HG03432 (cell line): ENCODE measurements around the gene OR10A5.
"Not testable (repeated sequence)": the region's sequence is repeated elsewhere in the genome, so short reads cannot be mapped to it uniquely, and the experiment has no call there.

ENCODE experiments used
- ATAC-seq: cut with Tn5 transposase; IDR thresholded peaks from one replicate; pipeline ENCODE4 v1.9.1; 2021; ENCODE audit warnings: mild to moderate bottlenecking, moderate library complexity; ENCODE audit not compliant: unreplicated experiment

The OR10A5 gene

DNA sequence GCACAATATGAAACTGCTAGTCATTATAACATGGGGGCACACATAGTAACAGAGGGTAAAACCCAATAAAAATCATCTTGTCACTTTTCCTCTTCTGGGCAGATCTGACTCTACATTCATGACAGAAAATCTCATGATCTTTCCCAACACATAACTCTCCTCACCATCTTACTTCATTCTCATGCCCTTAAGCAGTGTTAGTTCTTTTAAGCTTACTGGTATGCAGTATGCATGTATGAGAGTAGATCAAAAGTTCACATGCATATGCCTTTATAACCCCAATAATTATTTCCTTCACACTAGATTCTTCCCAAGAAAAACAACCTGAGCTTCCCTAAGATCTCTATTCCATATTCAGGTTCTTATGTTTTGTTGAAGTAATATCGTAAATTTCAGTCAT is 25.8 kb downstream of the OR10A5 start:
- ATAC-seq, result no peak

DNA sequence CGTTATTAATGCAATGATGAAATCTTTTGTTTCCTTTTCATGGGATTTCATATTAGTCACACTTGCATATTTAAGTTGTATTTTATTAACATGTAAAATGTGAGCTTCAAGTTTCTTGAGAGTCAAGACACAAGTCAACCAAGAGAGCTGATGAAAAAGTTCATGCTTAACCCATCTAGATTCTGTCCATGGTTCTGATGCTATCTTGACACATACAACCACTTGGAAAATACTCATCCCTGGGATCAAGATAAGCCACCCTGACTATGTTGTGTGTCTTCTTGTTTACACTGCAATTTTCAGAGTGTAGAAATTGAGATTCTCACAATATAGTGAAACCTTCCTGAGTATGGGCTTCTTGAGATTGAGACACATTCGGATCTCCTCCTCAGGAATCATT is 30.3 kb downstream of the OR10A5 start:
- no peak for ATAC-seq

DNA sequence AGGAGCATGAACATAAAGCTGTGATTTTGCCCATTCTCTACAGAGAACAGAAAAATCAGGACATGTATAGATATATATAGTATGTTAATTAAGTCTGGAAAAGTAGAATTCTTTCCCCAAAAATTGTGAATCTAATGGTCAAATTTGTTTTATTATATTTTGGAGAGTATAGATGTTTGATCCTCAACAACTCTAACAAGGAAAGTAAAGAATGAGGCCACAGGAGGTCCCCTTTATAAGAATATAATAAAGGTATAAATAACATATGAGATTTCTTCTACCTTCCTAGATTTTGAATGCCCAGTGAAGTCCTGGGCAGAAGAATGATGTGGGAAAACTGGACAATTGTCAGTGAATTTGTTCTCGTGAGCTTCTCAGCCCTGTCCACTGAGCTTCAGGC is 30.8 kb downstream of the OR10A5 start, which contains the start of gene OR10A4:
TSS of gene OR10A4 (plus strand) at position 301 of the 400 bp plus-strand sequence. CDS start at position 324, 23 bp downstream.
- ATAC-seq, result no peak

DNA sequence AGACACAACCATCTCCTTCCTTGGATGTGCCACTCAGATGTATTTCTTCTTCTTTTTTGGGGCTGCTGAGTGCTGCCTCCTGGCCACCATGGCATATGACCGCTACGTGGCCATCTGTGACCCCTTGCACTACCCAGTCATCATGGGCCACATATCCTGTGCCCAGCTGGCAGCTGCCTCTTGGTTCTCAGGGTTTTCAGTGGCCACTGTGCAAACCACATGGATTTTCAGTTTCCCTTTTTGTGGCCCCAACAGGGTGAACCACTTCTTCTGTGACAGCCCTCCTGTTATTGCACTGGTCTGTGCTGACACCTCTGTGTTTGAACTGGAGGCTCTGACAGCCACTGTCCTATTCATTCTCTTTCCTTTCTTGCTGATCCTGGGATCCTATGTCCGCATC is 31.4 kb downstream of the OR10A5 start:
- no peak for ATAC-seq

DNA sequence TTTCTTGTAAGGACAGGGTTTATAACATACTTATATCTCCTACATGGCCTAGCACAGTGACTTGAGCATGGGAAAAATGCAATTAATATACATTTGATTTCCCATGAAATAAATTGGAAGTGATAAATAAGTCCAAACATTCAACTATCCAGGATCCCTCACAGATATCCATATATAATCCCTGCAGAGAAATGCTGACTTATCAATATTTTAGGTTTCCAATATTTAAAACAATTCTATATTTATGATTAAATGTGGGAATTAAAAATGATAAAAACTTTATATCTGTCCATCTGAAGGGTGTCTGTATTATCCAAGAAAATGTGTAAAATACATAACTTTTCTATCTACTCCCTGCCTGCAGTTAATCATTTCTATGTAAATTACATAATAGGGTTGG is 37.3 kb downstream of the OR10A5 start:
- ATAC-seq, result no peak

DNA sequence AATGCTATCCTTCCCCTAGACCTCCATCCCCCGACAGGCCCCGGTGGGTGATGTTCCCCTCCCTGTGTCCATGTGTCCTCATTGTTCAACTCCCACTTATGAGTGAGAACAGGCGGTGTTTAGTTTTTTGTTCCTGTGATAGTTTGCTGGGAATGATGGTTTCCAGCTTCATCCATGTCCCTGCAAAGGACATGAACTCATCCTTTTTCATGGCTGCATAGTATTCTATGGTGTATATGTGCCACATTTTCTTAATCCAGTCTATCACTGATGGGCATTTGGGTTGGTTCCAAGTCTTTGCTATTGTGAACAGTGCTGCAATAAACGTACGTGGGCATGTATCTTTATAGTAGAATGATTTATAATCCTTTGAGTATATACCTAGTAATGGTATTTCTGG is 42.2 kb downstream of the OR10A5 start:
- ATAC-seq, result not testable (repeated sequence)

DNA sequence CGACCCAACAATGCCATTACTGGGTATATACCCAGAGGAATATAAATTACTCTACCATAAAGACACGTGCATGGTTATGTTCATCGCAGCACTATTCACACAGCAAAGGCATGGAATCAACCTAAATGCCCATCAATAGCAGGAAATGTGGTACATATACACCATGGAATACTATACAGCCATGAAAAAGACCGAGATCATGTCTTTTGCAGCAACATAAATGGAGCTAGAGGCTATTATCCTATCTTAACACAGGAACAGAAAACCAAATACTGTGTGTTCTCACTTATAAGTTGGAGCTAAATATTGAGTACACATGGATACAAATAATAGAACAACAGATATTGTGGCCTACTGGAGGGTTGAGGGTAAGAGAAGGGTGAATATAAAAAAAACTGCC is 43.3 kb downstream of the OR10A5 start:
- ATAC-seq, result no peak

DNA sequence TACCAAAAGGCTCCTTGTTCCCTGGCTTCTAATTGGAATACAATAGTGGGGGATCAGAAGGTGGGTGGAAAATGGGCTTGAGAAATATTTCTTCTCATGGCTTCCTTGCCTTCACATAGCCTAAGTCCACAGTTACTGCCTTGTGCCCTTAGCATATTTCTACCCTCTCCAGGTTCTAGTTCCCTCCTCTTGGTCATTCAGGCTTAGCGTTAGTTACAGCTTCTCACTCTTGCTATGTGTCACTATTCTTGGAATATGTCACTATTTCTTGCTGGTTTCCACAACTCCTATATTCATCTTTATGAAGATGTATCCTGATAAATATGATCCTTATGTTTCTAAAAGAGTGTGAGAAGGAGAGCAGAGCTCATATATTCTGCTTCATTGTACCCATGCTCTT is 44.4 kb downstream of the OR10A5 start:
- no peak for ATAC-seq

DNA sequence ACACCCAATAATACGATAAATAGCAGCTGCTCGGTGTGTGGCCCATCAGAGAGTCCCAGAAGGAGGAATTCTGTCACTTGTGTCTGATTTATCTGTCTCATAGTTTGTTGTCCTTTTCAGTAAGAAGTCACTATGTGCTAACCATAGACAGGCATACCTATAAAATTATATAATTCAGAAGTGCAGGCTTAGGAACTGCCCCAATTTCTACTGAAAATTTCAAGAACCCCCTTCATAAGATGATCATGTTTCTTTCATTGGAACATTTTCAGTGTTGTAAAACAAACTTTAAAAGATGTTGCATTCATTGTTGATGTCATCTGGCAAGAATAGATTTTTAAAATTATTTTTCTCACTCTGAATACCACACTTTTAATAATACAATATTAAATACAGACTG is 46.9 kb downstream of the OR10A5 start, which contains the start of gene OR2D2:
TSS of gene OR2D2 (minus strand) at position 101 of the 400 bp plus-strand sequence. CDS start at position 101, 0 bp downstream.
- no peak for ATAC-seq

DNA sequence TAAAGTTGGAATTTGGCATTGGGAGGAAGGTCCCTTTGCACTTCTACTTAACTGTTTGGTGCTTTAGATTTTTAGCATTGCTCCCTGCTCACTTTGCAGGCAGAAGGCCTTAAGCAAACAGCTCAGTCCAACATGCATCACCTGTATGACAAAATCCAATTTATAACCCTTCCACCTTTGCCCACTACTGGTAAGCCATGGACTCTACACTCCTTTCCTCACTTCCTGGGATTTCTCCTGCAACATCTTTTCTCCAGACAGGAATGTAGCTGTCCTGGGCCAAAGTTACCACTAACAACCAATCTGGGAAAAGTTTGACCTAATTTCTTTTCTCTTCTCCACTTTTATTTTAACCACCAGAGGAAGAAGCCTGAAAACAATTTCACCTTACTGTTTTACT is 48.6 kb downstream of the OR10A5 start:
- no peak for ATAC-seq

DNA sequence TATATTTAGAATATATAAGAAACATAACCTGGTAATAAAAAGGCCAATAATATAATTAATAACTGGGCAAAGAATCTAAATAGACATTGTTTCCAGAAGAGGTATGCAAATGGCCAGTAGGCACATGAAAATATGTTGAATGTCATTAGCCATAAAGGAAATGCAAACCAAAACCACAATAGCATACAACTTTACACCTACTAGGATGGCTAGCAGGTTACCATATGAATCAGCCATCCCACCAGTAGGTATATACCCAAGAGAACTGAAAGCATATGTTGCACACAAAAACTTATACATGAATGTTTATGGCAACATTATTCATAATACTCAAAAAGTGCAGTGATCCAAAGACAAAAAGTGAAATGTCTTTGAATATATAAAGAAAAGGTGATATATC is 49.5 kb downstream of the OR10A5 start:
- ATAC-seq, result peak; percentile 93
